K562 (cell line): ENCODE measurements around the gene MRPL41. TPM values are rescaled to one million over a fixed set of nuclear protein-coding genes. Genes with fewer than 3 reads are reported as not detected.
A peak's percentile ranks its signal among the peaks of the same experiment; 100 is the strongest.

Source experiments
- ATAC-seq: fragments of 200-7000 bp; cut with Tn5 transposase; 3 replicates; pipeline ENCODE4 v1.9.1; 2020; ENCODE audit warnings: moderate library complexity
- BruUV-seq: library from RNA; stranded (reverse); fragments of 400-500 nt; replicated peaks from 2 replicates; lab custom pipeline; 2021; lab: Mats Ljungman, UMichigan
- CTCF ChIA-PET: fragments of 300-600 bp; formaldehyde crosslinking; extraction: SDS; loops from one replicate; lab custom pipeline; 2021; ENCODE audit warnings: low intra/inter-chr PET ratio; lab: Yijun Ruan, JAX
- POLR2A ChIA-PET: fragments of 300-600, 350-650 bp; sonication (Branson Sonifier 250); formaldehyde crosslinking; extraction: SDS; loops from one replicate; lab custom pipeline; 2021; ENCODE audit warnings: antibody characterized with exemption, inconsistent platforms; lab: Yijun Ruan, JAX
- DNase-seq, 4 experiments: peaks; one replicate each; pipeline versions ENCODE4 v3.0.0 to v3.0.0-alpha.2; 2011 to 2018; ENCODE audit warnings: low spot score in 3 of 4, mixed read lengths in 3 of 4; ENCODE audit errors: extremely low read depth in 1 of 4
- FAIRE-seq: peaks from 2 replicates; lab custom pipeline; 2011; peaks lifted over from hg19 to GRCh38; lab: Jason Lieb, UNC
- H2AFZ ChIP-seq: 2 replicates; pipeline ENCODE4 v1.6.0; 2011; ENCODE audit warnings: low read depth, low read length, control low read depth, inconsistent platforms
- H3K27ac ChIP-seq: fragments of 200-600 bp; 3 replicates; pipeline ENCODE4 v1.8.0; 2011; ENCODE audit warnings: low read depth, mild to moderate bottlenecking, control low read depth, inconsistent platforms, low read length, moderate library complexity, mixed read lengths; ENCODE audit errors: extremely low read depth
- H3K27me3 ChIP-seq, 2 experiments: fragments of 300-600 bp in 1 of 2; 2 replicates in 1 of 2; 3 replicates in 1 of 2; pipeline versions ENCODE4 v1.6.0 to v1.8.0; 2011; ENCODE audit warnings: inconsistent platforms in 2 of 2, low read length in 2 of 2, mild to moderate bottlenecking in 1 of 2, mixed read lengths in 1 of 2, moderate library complexity in 1 of 2; ENCODE audit not compliant: control insufficient read depth in 2 of 2, insufficient read depth in 2 of 2
- H3K36me3 ChIP-seq: fragments of 300-600 bp; 3 replicates; pipeline ENCODE4 v1.8.0; 2011; ENCODE audit warnings: mild to moderate bottlenecking, low read length, inconsistent platforms; ENCODE audit not compliant: control insufficient read depth, insufficient read depth
- H3K4me1 ChIP-seq, 2 experiments: fragments of 200-600 bp in 1 of 2; replicated peaks in 1 of 2; 2 replicates in 1 of 2; 3 replicates in 1 of 2; pipeline versions ENCODE4 v1.5.1 to v1.8.0; 2011; ENCODE audit warnings: inconsistent platforms in 2 of 2, low read length in 2 of 2, mild to moderate bottlenecking in 1 of 2, mixed read lengths in 1 of 2, moderate library complexity in 1 of 2; ENCODE audit not compliant: control insufficient read depth in 2 of 2, insufficient read depth in 2 of 2
- H3K4me2 ChIP-seq: 2 replicates; pipeline ENCODE4 v1.6.1; 2011; ENCODE audit warnings: low read length, control low read depth, inconsistent platforms, mixed read lengths; ENCODE audit not compliant: insufficient read depth
- H3K4me3 ChIP-seq: fragments of 200-600 bp; sonication (generic), shearing (Covaris generic); 2 replicates; pipeline ENCODE4 v1.5.1; 2016; ENCODE audit warnings: control low read depth, inconsistent platforms
- H3K79me2 ChIP-seq: fragments of 200-600 bp; 3 replicates; pipeline ENCODE4 v1.8.0; 2011; ENCODE audit warnings: low read length, inconsistent platforms; ENCODE audit not compliant: control insufficient read depth, insufficient read depth
- H3K9ac ChIP-seq, 2 experiments: 2 replicates each; pipeline versions ENCODE4 v1.6.0 to v1.6.1; 2011; ENCODE audit warnings: low read depth in 2 of 2, low read length in 2 of 2, control low read depth in 1 of 2, inconsistent platforms in 1 of 2, mild to moderate bottlenecking in 1 of 2, mixed read lengths in 1 of 2; ENCODE audit not compliant: insufficient read depth in 1 of 2
- H3K9me1 ChIP-seq: one replicate; pipeline ENCODE4 v1.6.0; 2011; ENCODE audit warnings: inconsistent platforms, mild to moderate bottlenecking, low read length, moderate library complexity; ENCODE audit not compliant: control insufficient read depth, insufficient read depth
- H3K9me3 ChIP-seq: replicated peaks from 2 replicates; pipeline ENCODE4 v1.5.1; 2011; ENCODE audit warnings: low read depth, low read length, inconsistent platforms; ENCODE audit not compliant: control insufficient read depth, insufficient read depth
- H4K20me1 ChIP-seq: replicated peaks from 2 replicates; pipeline ENCODE4 v1.6.1; 2011; ENCODE audit warnings: low read length, inconsistent platforms, mixed read lengths; ENCODE audit not compliant: control insufficient read depth, insufficient read depth
- ARID4B ChIP-seq: sonication (generic); formaldehyde crosslinking; IDR thresholded peaks from 2 replicates; pipeline ENCODE4 v1.8.0; 2022; ENCODE audit warnings: mild to moderate bottlenecking, missing genetic modification reagents
- CTCF ChIP-seq, 3 experiments: IDR thresholded peaks in 2 of 3; conservative IDR thresholded peaks in 1 of 3; 2 replicates each; pipeline ENCODE4 v1.5.1; 2011 to 2012; ENCODE audit warnings: low read length in 3 of 3, mild to moderate bottlenecking in 3 of 3, control low read depth in 2 of 3, improper control_type of control experiment in 1 of 3, inconsistent platforms in 1 of 3, low read depth in 1 of 3, mixed read lengths in 1 of 3, moderate library complexity in 1 of 3; ENCODE audit not compliant: insufficient read depth in 2 of 3
- DACH1 ChIP-seq: fragments of 450-650 bp; IDR thresholded peaks from 2 replicates; pipeline ENCODE4 v1.6.1; 2018; ENCODE audit not compliant: partially characterized antibody
- FOXA3 ChIP-seq, 2 experiments: fragments of 450-650 bp in 1 of 2; sonication (generic) in 1 of 2; formaldehyde crosslinking; IDR thresholded peaks in 1 of 2; conservative IDR thresholded peaks in 1 of 2; 2 replicates each; pipeline versions ENCODE4 v1.4.0 to v1.8.0; 2020 to 2022; ENCODE audit warnings: mild to moderate bottlenecking in 2 of 2, missing genetic modification reagents in 1 of 2
- FOXJ2 ChIP-seq: fragments of 200-800 bp; sonication (Bioruptor generic); IDR thresholded peaks from 2 replicates; pipeline ENCODE4 v1.6.1; 2016; ENCODE audit warnings: missing genetic modification characterization, missing compliant biosample characterization
- GABPA ChIP-seq: fragments of 200-800 bp; sonication (Bioruptor generic); conservative IDR thresholded peaks from 2 replicates; pipeline ENCODE4 v1.6.1; 2016; ENCODE audit warnings: low read depth, missing genetic modification characterization, missing compliant biosample characterization
- KLF10 ChIP-seq: fragments of 250-450 bp; sonication (Bioruptor Pico); IDR thresholded peaks from 2 replicates; pipeline ENCODE4 v1.6.1; 2021; ENCODE audit warnings: matching md5 sums
- MXI1 ChIP-seq: IDR thresholded peaks from 2 replicates; pipeline ENCODE4 v1.6.1; 2011; ENCODE audit warnings: low read depth, mild to moderate bottlenecking, improper control_type of control experiment, low read length
- ZKSCAN3 ChIP-seq: fragments of 250-450 bp; sonication (Bioruptor Pico); IDR thresholded peaks from 2 replicates; pipeline ENCODE4 v1.4.0; 2020
- ZNF12 ChIP-seq: sonication (generic); formaldehyde crosslinking; IDR thresholded peaks from 2 replicates; pipeline ENCODE4 v1.4.0; 2020; ENCODE audit warnings: mild to moderate bottlenecking, missing genetic modification reagents
- ZNF140 ChIP-seq: fragments of 250-450 bp; sonication (Bioruptor Pico); IDR thresholded peaks from 2 replicates; pipeline ENCODE4 v1.8.0; 2021; ENCODE audit warnings: moderate library complexity, mild to moderate bottlenecking, inconsistent platforms
- ZNF3 ChIP-seq: fragments of 250-450 bp; sonication (Bioruptor Pico); IDR thresholded peaks from 2 replicates; pipeline ENCODE4 v1.5.0; 2021; ENCODE audit warnings: mild to moderate bottlenecking, moderate library complexity
- ZNF347 ChIP-seq: fragments of 450-650 bp; formaldehyde crosslinking; IDR thresholded peaks from 2 replicates; pipeline ENCODE4 v1.4.0; 2020; ENCODE audit warnings: low read depth, mild to moderate bottlenecking, moderate library complexity
- WGBS: fragments of 100-300 bp; shearing (Covaris generic); methylation state at CpG from one replicate; pipeline ENCODE4 v1.1.6; 2016; ENCODE audit warnings: low coverage, mixed read lengths; ENCODE audit not compliant: insufficient coverage; ENCODE audit errors: missing lambda C conversion rate; 5-methylcytosine and 5-hydroxymethylcytosine counted together
- in situ Hi-C: fragments of 300-500 bp; cut with MboI; formaldehyde crosslinking; loops from 4 replicates; pipeline ENCODE4 v1.15.0; 2018; ENCODE audit warnings: inconsistent platforms, mixed read lengths
- intact Hi-C: fragments of 100-400 bp; cut with micrococcal nuclease; formaldehyde crosslinking; loops from 2 replicates; pipeline ENCODE4 v1.14.2; 2022
- polyA plus RNA-seq, 8 experiments: library from polyadenylated mRNA; depleted of rRNA in 4 of 8; stranded (reverse) in 5 of 8; unstranded in 3 of 8; fragments of >200 nt; fragmentation: Nextera tagmentation in 2 of 8; fragmentation: Illumina TruSeq in 1 of 8; extraction: Ambion mirVana in 2 of 8; extraction: Trizol in 1 of 8; gene quantifications; 2 replicates each; pipeline versions ENCODE4 v1.2.1 to v1.2.3, GENCODE V29; 2011 to 2014; ENCODE audit warnings: inconsistent platforms in 1 of 8, missing spikeins in 1 of 8
- total RNA-seq, 7 experiments: library from RNA; depleted of rRNA in 6 of 7; stranded (reverse); fragments of >200 nt in 6 of 7; fragmentation: Illumina TruSeq in 2 of 7; extraction: Trizol in 2 of 7; gene quantifications; 2 replicates each; pipeline versions ENCODE4 v1.2.1 to v1.2.3, GENCODE V29; 2011 to 2021; ENCODE audit warnings: low replicate concordance in 1 of 7

MRPL41 gene
- total and polyA plus RNA-seq, 9 of the 15 experiments (the other 6 are each of a cell fraction or from before 2014, with no cell fraction given): 2.6 to 259 (median 21.6) TPM

DNA sequence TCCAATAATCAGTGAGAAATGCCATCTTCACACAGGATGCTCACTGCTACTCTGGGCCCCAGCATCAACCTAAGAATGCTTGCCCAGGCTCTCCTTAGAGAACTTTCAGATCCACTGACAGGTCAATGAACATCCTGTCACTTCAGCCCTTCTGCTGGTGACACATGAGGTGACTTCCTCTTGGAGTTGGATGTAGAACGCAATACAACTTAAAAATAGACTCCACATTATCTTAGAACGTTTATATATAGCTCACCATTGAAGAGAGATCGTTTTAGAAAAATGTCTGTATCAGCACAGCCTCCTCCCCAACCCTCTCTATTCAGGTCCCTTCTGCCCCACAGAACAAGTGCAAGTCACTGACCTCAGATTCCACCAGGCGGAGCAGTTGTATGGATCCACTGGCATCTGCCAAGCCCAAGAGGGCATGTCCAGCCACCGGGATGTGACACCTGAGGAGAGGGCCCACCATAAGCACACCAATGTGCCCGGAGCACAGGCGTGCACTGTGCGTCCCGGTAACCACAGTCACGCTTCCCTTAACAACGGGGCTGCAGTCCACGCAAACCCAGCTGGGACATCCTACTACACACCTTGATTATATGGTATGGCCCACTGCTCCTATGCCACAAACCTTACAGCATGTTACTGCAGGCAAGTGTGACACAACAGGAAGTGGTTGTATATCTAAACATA lies 24.2 kb downstream of the MRPL41 start:
- DNase-seq (no peak), ATAC-seq (no peak), FAIRE-seq (peak; percentile 59)
- in situ Hi-C loops: no loop called here
- peak overlapping the region; percentile 53; the same call in 2 of the 3 replicates for H3K27ac ChIP-seq
- peaks cover 7% of the 10 kb centered on the region for H3K9me1 ChIP-seq
- ChIA-PET POLR2A (interaction anchor here (0.6 kb wide), 1 partner anchor 333 kb away, joined by 4 read pairs; no protein-coding TSS in a partner anchor), CTCF (no interaction called here)
- WGBS: 54% methylated on average over 7 of the region's 12 CpGs
- H3K36me3 ChIP-seq: peaks cover 60% of the 10 kb centered on the region
- H3K79me2 ChIP-seq: peaks cover 48% of the 10 kb centered on the region
- intact Hi-C loops: no loop called here
- H4K20me1 ChIP-seq: no peaks in the 10 kb centered on the region; the same call in 1 of the 2 replicates
- H3K9ac ChIP-seq: peak overlapping the region; percentile 35 to 88; a peak in 3 of 4 replicates
- H3K9me3 ChIP-seq: no peaks in the 10 kb centered on the region
- no peaks in the 10 kb centered on the region for H3K27me3 ChIP-seq
- no peak overlapping the region for H2AFZ ChIP-seq
- no TSS peak for BruUV-seq
- peaks cover 27 to 45% of the 10 kb centered on the region in 2 experiments for H3K4me1 ChIP-seq
- peak overlapping the region; percentile 64 for H3K4me2 ChIP-seq
- no peak overlapping the region for H3K4me3 ChIP-seq
- 0 out of 4 replicates have a peak, but pooled peaks of 1 of the 2 experiments have one; percentile 53 for TF ChIP-seq FOXA3 (CRISPR knock-in tag; conservative IDR thresholded peaks at IDR 0.05 in 1 of 2, IDR thresholded peaks at IDR 0.05 in 1 of 2)
- peak; percentile 89; the same call in 1 of the 2 replicates for TF ChIP-seq ZNF3 (CRISPR knock-in tag)
- 0 out of 2 replicates have a peak, but pooled peaks have one; percentile 41 for TF ChIP-seq GABPA (tag)
- no peak for TF ChIP-seq ZKSCAN3 (CRISPR knock-in tag)
- no peak for TF ChIP-seq ZNF140 (CRISPR knock-in tag)
- TF ChIP-seq MXI1: no peak
- 0 out of 2 replicates have a peak, but pooled peaks have one; percentile 42 for TF ChIP-seq FOXJ2 (tag)
- TF ChIP-seq CTCF (IDR thresholded peaks at IDR 0.05 in 2 of 3, conservative IDR thresholded peaks at IDR 0.05 in 1 of 3; ENCODE audit: insufficient read depth in 2 of 3, low read depth in 1 of 3, low read length in 3 of 3): 0 out of 6 replicates have a peak, but pooled peaks of 1 of the 3 experiments have one; percentile 17
- TF ChIP-seq ZNF347: no peak
- no peak for TF ChIP-seq ZNF12 (CRISPR knock-in tag)
- TF ChIP-seq KLF10 (CRISPR knock-in tag): no peak
- peak; percentile 72; the same call in 1 of the 2 replicates for TF ChIP-seq ARID4B (CRISPR knock-in tag)
- no peak for TF ChIP-seq DACH1
